Posterior cingulate gyrus (tissue), 11 donors: ENCODE results near the gene NDUFV3.
A peak's percentile ranks its signal among the peaks of the same experiment; 100 is the strongest.
"Not testable (repeated sequence)": the region's sequence is repeated elsewhere in the genome, so short reads cannot be mapped to it uniquely, and the experiment has no call there.

ENCODE experiments used
- DNase-seq, 10 donors: peaks; one replicate each; pipeline versions ENCODE4 v3.0.0 to v3.0.0-alpha.2; 2020 to 2021; ENCODE audit warnings: mixed read lengths in 3 of 10
- intact Hi-C: fragments of 100-400 bp; cut with DNase I; formaldehyde crosslinking; loops from one replicate; pipeline ENCODE4 v1.15.1; 2023

Gene NDUFV3

DNA sequence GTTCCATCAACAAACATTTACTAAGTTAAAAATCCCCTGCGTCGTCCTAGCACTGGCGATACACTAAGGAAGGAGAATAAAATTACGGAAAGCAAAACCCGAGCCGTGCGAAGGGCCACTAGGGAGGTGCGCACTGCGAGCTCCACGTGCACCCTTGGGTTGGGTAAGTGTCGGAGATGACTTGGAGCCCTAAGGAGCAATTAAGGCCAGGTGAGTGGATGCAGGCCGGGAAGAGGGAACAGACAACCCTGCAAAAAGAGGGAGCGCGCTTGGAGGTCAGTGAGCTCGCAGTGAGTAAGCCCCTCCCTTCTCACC, 14.5 kb upstream of the NDUFV3 start:
- DNase-seq = no peak
- intact Hi-C loops = loop anchor here (10.0 kb wide), 1 partner anchor 776 kb away; the partner anchor contains the start of genes HSF2BP and RRP1B

DNA sequence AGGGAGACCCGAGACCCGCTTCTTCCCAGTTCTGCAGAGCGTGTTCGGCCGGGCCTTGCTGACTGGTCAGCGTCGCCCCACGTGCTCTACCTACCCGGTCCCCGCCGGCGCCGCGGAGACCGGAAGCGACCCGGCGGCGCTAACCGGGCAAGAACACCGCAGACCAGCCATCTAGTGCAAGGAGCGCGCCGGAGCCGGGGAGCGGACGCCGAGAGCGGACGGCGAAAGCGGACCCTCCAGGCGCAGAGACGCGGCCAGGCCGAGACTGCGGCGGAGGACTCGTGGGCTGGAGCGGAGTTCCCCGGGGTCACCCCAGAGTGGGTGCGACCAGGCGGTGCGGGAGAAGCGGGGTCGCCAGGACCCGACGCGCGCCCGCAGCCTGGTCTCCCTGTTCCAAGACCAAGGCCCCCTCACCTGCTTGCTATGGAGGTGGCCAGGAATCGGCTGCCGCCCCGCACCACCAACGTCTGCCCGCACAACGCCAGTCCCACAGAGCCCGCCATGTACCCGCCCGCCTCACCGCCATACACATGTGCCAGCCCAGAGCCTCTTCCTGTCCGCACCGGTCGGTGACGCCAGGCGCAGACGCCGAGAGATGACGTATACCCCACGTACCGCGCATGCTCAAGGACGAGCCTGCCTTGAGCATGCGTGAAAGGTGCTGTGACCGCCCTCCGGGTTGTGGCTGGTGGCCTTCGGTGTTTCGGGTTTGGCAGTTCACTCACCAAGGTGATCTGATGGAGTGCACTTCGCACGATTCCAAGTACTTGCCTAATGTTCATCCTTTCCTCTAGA, 13.9 kb upstream of the NDUFV3 start, which contains the start of gene WDR4:
Gene WDR4, minus strand, starts transcription at position 547 of the 795 bp plus-strand sequence. Its CDS starts 44 bp downstream, at position 503.
- intact Hi-C loops = loop anchor here (1.0 to 10.0 kb wide), 2 partner anchors 14 to 776 kb away; partner anchors contain the start of genes HSF2BP, NDUFV3 and RRP1B

DNA sequence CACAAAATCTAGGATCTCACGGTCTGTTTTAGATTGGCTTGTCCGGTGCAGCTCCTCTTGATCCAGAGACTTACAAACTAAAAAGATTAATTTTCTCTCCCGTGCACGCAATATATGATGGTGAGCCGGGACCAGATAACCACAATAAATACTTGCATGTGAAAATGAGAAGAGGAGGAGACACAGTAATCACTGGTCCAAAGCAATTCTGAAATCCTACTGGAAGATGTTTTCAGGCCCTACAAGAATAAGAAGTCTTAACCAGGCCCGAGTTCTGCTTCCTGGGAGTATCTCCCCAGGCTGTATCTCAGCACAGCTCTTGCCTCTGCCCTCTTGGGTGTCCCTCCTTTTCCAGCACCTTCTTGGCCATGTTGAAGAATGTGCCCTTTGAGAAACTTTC, 12.8 kb upstream of the NDUFV3 start:
- DNase-seq = peak in 1 of 10 donors; percentile 14
- intact Hi-C loops = no loop called here

More for the DNA sequence above, 13.9 kb upstream of the NDUFV3 start, which contains the start of gene WDR4:
- DNase-seq = peak; percentile 87 to 99 (median 92)

DNA sequence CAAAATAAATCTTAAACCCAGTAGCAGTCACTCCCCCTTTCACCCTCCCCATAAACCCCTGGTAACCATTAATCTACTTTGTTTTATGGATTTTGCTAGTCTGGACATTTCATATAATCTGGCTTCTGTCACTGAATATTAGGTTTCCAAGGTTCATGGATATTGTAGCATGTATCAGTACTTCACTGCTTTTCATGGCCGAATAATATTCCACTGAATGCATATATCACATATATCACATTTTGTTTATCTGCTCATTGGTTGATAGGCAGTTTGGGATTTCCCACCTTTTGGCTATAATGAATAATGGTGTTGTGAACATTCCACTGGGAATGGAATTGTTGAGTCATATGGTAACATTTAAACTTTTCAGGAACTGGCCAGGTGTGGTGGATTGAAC, 9.2 kb upstream of the NDUFV3 start:
- intact Hi-C loops = loop anchor here (1.0 kb wide), 1 partner anchor 7 kb away; no protein-coding TSS in a partner anchor
- no peak for DNase-seq

DNA sequence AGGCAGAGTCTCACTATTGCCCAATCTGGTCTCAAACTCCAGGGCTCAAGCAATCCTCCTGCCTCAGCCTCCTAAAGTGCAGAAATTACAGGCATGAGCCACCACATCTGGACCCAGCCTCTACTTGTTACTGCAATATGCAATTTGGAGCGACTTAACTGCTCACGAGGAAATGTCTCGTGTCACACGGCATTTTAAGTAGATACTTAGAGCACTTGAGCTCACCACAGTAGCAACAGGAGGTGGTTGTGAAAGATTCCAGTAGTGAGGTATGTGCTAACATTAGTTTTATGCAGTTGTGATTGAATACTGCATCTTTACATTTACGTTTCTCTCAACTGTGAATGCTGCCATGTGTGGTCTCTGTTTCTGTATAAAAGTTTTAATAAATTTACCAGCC, 5.8 kb upstream of the NDUFV3 start:
- intact Hi-C loops = no loop called here
- peak in 1 of 10 donors; percentile 5 for DNase-seq

DNA sequence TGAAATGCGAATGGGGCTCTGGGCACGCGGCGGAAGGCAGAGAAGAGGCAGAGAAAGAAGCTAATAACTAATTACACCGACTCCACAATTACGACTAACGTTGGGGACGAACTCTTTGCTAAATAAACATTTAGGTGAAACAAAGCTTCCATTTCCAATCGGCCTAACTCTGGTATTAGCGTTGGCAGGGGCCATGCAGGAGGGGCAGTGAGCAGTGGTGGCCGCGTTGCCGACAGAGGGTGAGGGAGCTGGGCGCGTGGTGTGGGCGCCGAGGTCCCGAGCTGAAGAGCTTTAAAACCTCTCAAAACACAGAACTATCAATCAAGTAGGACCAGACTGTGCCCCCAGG, 553 bp upstream of the NDUFV3 start:
- intact Hi-C loops = no loop called here
- DNase-seq = no peak

DNA sequence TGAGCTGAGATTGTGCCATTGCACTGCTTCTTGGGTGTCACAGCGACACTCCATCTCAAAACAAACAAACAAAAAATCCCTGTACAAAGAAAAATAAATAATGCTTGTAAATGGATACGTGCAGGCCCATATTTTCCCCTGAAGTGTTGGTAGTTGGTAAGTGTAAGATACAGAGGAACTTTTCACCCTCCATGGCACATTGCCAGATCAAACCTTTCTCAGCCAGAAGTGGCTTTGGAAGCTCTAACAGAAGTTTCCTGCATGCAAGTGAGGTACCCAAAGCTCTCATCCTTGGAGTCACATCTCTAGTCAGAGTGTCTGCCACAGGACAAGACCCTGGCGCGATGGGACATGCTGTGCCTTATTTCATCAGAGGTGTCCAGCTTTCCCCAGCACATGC, 7.3 kb downstream of the NDUFV3 start:
- intact Hi-C loops = no loop called here
- DNase-seq = peak in 1 of 10 donors; percentile 31

DNA sequence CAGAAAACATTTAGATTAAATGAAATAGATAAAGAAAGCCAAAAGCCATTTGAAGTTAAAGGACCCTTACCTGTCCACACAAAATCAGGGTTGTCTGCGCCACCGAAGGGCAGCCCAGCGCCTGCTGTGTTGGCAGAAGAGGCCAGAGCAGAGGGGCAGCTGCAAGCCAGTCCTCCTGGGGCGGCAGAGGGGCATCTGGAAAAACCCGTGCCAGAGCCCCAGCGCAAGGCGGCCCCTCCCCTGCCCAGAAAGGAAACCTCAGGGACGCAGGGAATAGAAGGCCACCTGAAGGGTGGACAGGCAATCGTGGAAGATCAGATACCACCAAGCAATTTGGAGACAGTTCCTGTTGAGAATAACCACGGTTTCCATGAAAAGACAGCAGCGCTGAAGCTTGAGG, 10.7 kb downstream of the NDUFV3 start:
- intact Hi-C loops = no loop called here
- peak in 2 of 10 donors; percentile 58 to 71 for DNase-seq

DNA sequence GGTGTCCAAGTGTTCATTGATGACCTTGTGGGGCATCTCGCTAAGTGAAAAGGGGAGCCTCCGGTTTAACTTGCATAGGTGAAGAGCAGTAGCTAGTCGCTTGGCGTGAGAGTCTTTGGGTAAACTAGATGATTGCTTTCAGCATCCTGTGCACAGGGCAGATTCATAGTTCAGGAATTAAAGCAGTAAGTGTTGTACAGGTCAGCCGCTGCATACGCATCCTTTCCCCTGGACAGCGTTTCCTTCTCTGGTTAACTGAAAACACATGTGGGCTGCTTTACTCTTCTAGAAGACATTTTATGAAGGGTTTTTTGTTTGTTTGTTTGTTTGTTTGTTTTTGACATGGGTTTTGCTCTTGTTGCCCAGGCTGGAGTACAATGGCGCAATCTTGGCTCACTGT, 12.1 kb downstream of the NDUFV3 start:
- intact Hi-C loops = no loop called here
- DNase-seq = peak in 1 of 10 donors; percentile 2

DNA sequence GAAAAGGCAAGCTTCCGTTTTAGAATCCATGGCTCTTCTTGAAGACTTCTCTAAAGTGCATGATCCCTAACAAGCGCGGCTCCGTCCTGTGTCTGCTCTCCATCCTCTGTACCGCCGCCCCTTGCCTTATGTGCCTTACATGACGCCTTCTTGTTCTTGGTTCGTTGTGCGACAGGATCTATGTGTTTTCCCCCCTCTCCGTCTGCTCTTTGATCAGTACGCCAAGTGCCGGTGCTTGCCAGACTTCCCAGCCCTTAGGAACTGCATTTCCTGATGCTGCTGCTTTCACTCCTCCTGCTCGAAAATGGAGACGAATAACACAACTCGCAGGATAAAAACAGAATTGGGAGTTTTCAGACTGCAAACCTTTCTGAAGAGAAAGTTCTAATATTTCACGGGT, 13.1 kb downstream of the NDUFV3 start:
- DNase-seq = peak in 3 of 10 donors; percentile 36 to 82 (median 70)
- intact Hi-C loops = no loop called here

DNA sequence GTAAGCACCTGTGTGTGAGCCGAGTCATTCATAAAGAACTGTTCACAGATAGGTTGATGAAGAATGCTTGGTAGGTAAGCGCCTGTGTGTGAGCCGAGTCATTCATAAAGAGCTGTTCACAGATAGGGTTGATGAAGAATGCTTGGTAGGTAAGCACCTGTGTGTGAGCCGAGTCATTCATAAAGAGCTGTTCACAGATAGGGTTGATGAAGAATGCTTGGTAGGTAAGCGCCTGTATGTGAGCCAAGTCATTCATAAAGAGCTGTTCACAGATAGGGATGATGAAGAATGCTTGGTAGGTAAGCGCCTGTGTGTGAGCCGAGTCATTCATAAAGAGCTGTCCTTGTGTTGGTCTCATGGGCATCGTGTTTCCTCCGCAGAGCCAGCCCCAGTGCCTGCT, 15.4 kb downstream of the NDUFV3 start:
- intact Hi-C loops = not testable (repeated sequence)

DNA sequence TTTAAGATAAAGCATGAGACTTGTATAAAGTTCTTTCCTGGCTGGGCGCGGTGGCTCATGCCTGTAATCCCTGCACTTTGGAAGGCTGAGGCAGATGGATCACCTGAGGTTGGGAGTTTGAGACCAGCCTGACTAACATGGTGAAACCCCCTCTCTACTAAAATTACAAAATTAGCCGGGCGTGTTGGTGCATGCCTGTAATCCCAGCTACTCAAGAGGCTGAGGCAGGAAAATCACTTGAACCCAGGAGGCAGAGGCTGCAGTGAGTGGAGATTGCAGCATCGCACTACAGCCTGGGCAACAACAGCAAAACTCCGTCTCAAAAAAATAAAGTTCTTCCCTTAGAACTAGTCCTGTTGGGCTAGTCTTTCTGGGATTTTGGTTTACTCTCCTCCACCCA, 18.8 kb downstream of the NDUFV3 start:
- peak in 1 of 10 donors; percentile 44 for DNase-seq
- intact Hi-C loops = not testable (repeated sequence)

More for the DNA sequence above, 15.4 kb downstream of the NDUFV3 start:
- DNase-seq = not testable (repeated sequence)

DNA sequence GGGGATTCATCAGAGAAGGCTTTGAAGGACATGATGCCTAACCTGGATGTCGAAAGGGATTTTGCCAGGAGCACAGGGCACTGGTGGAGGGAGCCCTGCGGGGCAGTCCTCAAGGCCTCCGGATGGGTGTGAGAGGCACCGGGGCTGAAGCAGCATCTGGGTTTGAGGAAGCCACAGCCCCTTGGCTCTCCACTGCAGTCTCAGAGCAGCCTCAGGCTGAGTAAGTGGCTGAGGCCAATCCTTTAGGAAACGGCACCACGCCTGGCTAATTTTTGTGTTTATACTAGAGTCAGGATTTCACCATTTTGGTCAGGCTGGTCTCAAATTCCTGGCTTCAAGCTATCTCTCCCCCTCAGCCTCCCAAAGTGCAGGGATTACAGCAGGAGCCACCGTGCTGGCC, 20.4 kb downstream of the NDUFV3 start:
- DNase-seq = peak in 1 of 10 donors; percentile 65
- intact Hi-C loops = no loop called here

DNA sequence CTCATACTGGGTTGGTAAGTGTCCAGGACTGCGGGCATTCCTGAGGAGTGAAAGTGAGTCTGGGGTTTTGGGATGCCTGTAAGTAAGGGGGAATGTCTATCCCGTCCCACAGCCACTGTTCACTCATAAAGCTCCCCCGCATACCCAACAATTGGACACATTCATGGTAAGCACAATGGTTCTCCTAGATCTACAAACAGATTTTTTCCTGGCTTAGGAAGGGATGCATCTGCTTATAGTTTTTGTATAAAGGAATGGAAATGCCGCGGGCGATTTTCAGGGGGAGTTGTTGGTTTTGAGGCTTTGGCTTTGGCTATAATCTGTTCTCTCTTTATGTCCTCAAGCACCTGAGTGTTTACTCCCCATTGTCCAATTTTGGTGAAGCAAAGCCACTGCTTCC, 25.2 kb downstream of the NDUFV3 start:
- no peak for DNase-seq
- intact Hi-C loops = no loop called here

DNA sequence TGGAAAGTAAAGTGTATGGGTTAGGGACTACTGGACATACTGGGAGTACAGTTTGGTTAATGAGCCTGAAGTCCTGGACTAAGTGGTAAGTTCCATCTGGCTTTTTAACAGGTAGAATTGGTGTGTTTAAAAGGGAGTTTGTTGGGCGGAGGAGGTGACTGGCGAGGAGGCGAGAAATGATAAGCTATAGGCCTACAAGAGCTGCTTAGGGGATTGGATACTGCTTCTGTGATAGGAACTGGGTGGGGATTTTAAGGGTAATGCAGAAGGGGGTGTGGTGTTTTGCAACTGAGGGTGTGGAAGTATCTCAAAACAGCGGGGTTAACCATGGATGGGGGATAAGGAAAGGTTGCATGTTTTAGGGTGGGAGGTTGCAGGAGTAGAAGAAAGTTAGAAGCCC, 28.8 kb downstream of the NDUFV3 start:
- DNase-seq = peak in 1 of 10 donors; percentile 5
- intact Hi-C loops = loop anchor here (10.0 kb wide), 1 partner anchor 53 kb away; the partner anchor contains the start of gene PKNOX1

DNA sequence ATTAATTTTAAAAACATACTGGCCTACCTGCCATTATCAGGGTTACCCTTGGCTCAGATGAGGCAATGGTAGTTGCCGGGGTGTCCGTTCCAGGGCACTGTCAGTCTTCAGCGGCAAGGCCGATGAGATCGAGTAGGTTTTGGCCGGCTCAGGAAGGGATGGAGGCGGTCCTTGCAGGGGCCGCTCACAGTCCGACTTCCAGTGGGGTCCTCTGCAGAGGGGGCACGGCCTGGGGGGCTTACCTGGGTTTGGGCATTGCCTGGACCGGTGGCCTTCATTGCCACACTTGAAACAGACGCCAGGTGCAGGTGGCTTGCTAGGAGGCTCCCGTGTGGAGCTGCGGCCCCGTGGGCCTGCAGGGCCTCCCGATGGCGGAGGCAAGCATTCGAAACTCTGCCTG, 29.8 kb downstream of the NDUFV3 start:
- intact Hi-C loops = loop anchor here (10.0 kb wide), 1 partner anchor 52 kb away; the partner anchor contains the start of gene PKNOX1
- DNase-seq = peak in 1 of 10 donors; percentile 77

DNA sequence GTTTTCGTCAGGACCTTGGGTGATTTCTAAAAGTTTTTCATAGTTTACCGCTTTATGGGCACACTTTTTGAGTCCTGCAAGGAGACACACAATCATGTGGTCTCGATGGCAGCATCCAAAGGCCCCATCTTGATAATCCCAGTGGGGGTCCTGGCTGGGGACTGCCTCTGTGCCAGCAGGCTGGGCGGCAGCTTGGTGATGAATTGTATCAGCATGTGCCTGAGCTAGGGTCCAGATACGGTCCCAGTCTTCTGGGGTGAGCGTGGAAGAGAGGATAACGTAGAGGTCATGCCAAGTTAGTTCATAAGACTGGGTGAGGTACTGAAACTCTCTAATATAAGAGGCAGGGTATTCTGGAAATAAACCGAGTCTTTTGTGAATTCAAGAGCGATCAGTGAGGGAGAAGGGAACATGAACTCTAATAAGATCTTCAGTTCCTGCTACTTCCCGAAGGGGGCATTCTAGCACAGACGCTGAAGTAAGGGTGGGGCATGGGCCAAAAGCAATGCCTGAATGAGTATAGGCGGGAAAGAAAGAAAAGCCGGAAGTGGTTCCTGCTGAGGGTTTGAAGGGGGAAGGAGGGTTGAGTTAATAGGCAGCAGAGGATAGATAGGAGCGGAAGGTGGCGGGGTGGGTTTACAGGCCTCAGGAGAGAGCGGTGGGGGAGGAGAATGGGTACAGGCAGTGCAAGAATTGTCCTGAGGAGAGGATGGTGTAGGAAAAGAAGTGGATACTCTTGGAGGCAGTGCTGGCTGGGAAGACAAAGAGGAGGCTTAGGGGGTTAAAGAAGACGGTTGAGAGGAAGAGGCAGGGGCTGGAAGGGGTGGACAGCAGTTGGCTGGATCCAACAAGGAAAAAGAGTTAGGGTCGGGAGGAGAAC, 30.7 kb downstream of the NDUFV3 start:
- intact Hi-C loops = loop anchor here (10.0 kb wide), 1 partner anchor 51 kb away; the partner anchor contains the start of gene PKNOX1
- DNase-seq = peak in 8 of 10 donors; percentile 39 to 93 (median 67)

DNA sequence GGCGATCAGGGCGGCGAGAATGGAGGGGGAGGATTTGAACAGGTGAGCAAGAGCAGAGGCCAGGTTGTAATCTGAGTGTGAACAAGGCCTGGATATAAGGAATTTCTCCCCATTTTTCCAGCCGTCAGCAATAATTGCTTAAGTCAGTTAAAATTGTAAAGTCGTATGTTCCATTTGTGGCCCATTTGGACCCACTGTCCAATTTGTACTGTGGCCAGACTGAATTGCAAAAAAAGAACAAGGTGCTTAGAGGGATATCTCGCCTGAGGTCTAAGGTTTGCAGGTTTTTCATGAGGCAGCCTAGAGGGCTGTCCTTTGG, 31.3 kb downstream of the NDUFV3 start:
- DNase-seq = peak in 1 of 10 donors; percentile 74
- intact Hi-C loops = loop anchor here (10.0 kb wide), 1 partner anchor 50 kb away; the partner anchor contains the start of gene PKNOX1

DNA sequence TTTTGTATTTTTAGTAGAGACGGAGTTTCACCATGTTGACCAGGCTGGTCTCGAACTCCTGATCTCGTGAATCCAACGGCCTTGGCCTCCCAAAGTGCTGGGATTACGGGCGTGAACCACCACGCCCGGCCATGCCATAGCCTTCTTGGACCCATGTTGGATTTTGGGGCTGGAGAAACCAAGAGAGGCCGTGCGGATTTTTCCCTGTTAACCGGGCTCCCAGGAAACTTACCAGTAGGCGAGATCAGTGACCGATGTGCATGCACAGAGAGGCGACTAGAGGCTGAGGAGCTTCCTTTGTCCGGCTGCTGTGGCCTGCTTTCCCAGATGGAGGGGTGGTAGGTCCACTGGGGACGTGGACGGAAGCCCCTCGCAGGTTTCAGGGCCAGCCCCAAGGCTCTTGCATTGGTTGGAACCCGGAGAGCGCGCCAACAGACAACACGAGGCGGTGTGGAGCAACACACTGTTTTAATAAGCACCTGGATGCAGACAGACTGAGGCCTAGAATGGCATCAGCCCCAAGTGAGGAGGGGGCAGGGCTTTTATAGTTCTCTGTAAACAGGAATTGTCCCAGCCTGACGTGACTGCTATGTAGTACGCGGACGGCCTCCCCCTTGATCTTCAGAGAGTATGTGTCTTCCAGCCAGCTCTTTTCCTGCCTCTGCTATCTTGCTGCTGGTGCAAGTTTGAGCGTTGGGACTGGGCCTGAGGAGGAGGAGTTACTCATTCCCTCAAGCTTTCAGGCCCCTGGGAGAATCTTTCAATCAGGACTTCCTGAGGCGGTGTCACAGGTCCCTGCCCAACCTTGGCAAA, 32.2 kb downstream of the NDUFV3 start, which contains the start of gene ERVH48-1:
Gene ERVH48-1, minus strand, starts transcription at position 517 of the 813 bp plus-strand sequence. CDS start 6,624 bp downstream, outside the sequence.
- intact Hi-C loops = loop anchor here (10.0 kb wide), 1 partner anchor 49 kb away; the partner anchor contains the start of gene PKNOX1
- peak in 1 of 10 donors; percentile 38 for DNase-seq
